Endothelial cell of umbilical vein (primary cell): ENCODE data around the gene MBNL2. TPM values are rescaled to one million over a fixed set of nuclear protein-coding genes. Genes with fewer than 3 reads are reported as not detected.

Experiments
- BruUV-seq: library from RNA; stranded (reverse); fragments of 400-500 nt; replicated peaks from 2 replicates; lab custom pipeline; 2021; lab: Mats Ljungman, UMichigan
- CTCF ChIA-PET: fragments of 300-600, 350-600 bp; sonication (Branson Sonifier 250); formaldehyde crosslinking; loops from one replicate; lab custom pipeline; 2021; ENCODE audit warnings: antibody characterized with exemption, inconsistent platforms; lab: Charles Lee
- POLR2A ChIA-PET: fragments of 300-600, 350-600 bp; sonication (Branson Sonifier 250); formaldehyde crosslinking; loops from one replicate; lab custom pipeline; 2021; ENCODE audit warnings: antibody characterized with exemption, inconsistent platforms; lab: Charles Lee
- DNase-seq: peaks from one replicate; pipeline ENCODE4 v3.0.0-alpha.2; 2011; ENCODE audit warnings: low read depth, low spot score
- FAIRE-seq: peaks from 2 replicates; lab custom pipeline; 2011; peaks lifted over from hg19 to GRCh38; lab: Jason Lieb, UNC
- H2AFZ ChIP-seq: 2 replicates; pipeline ENCODE4 v1.6.0; 2012; ENCODE audit warnings: low read depth, low read length, control low read depth, inconsistent platforms
- H3K27ac ChIP-seq: 2 replicates; pipeline ENCODE4 v1.5.1; 2011; ENCODE audit warnings: low read depth, mild to moderate bottlenecking, control low read depth, low read length, moderate library complexity; ENCODE audit not compliant: insufficient read depth
- H3K27me3 ChIP-seq, 2 experiments: 2 replicates each; pipeline versions ENCODE4 v1.6.0 to v1.6.1; 2011; ENCODE audit warnings: low read length in 2 of 2, mixed read lengths in 1 of 2; ENCODE audit not compliant: control insufficient read depth in 2 of 2, insufficient read depth in 2 of 2
- H3K36me3 ChIP-seq, 2 experiments: 2 replicates in 1 of 2; 3 replicates in 1 of 2; pipeline ENCODE4 v1.5.1; 2011; ENCODE audit warnings: low read length in 2 of 2, mild to moderate bottlenecking in 1 of 2, moderate library complexity in 1 of 2; ENCODE audit not compliant: control insufficient read depth in 2 of 2, insufficient read depth in 2 of 2; ENCODE audit errors: extremely low read depth in 1 of 2
- H3K4me1 ChIP-seq: 3 replicates; pipeline ENCODE4 v1.5.1; 2011; ENCODE audit warnings: mild to moderate bottlenecking, low read length; ENCODE audit not compliant: control insufficient read depth, insufficient read depth; ENCODE audit errors: extremely low read depth
- H3K4me2 ChIP-seq: 2 replicates; pipeline ENCODE4 v1.6.1; 2011; ENCODE audit warnings: low read length, control low read depth, mixed read lengths; ENCODE audit not compliant: insufficient read depth
- H3K4me3 ChIP-seq, 3 experiments: fragments of 200-600 bp in 1 of 3; sonication (generic), shearing (Covaris generic) in 1 of 3; replicated peaks in 1 of 3; 2 replicates each; pipeline ENCODE4 v1.5.1; 2011 to 2016; ENCODE audit warnings: control low read depth in 3 of 3, low read length in 3 of 3, mild to moderate bottlenecking in 2 of 3, inconsistent platforms in 1 of 3, low read depth in 1 of 3, moderate library complexity in 1 of 3; ENCODE audit not compliant: insufficient read depth in 1 of 3
- H3K79me2 ChIP-seq: 2 replicates; pipeline ENCODE4 v1.6.0; 2012; ENCODE audit warnings: low read length, inconsistent platforms; ENCODE audit not compliant: control insufficient read depth, insufficient read depth
- H3K9ac ChIP-seq: replicated peaks from 2 replicates; pipeline ENCODE3; 2011; ENCODE audit warnings: low read length, control low read depth; ENCODE audit not compliant: insufficient read depth; ENCODE audit errors: extremely low read depth
- H3K9me1 ChIP-seq: replicated peaks from 3 replicates; pipeline ENCODE4 v1.6.0; 2011; ENCODE audit warnings: mild to moderate bottlenecking, low read length; ENCODE audit not compliant: control insufficient read depth, insufficient read depth; ENCODE audit errors: extremely low read depth
- H3K9me3 ChIP-seq: replicated peaks from 2 replicates; pipeline ENCODE4 v1.5.1; 2012; ENCODE audit warnings: low read length, inconsistent platforms; ENCODE audit not compliant: control insufficient read depth, insufficient read depth
- H4K20me1 ChIP-seq: replicated peaks from 2 replicates; pipeline ENCODE3; 2011; ENCODE audit warnings: mild to moderate bottlenecking, low read length; ENCODE audit not compliant: control insufficient read depth, insufficient read depth; ENCODE audit errors: extremely low read depth
- CTCF ChIP-seq, 2 donors: IDR thresholded peaks; 1 replicate in 1 of 2; 2 replicates in 1 of 2; pipeline ENCODE4 v1.5.1; 2011; ENCODE audit warnings: low read length in 2 of 2, mild to moderate bottlenecking in 2 of 2, moderate library complexity in 2 of 2, control low read depth in 1 of 2, inconsistent platforms in 1 of 2, low read depth in 1 of 2; ENCODE audit not compliant: insufficient read depth in 1 of 2; ENCODE audit errors: extremely low read depth in 1 of 2
- EZH2 ChIP-seq: IDR thresholded peaks from 2 replicates; pipeline ENCODE4 v1.6.1; 2012; ENCODE audit warnings: borderline replicate concordance, low read depth, mild to moderate bottlenecking, moderate library complexity, low read length, inconsistent platforms; ENCODE audit not compliant: severe bottlenecking
- FOS ChIP-seq: IDR thresholded peaks from 2 replicates; pipeline ENCODE4 v1.6.1; 2011; ENCODE audit warnings: mild to moderate bottlenecking, low read length, moderate library complexity, borderline replicate concordance; ENCODE audit not compliant: insufficient read depth
- GATA2 ChIP-seq: IDR thresholded peaks from 2 replicates; pipeline ENCODE4 v1.7.0; 2011; ENCODE audit warnings: low read depth, mild to moderate bottlenecking, moderate library complexity, mixed read lengths, low read length; ENCODE audit not compliant: insufficient read length, insufficient read depth
- JUN ChIP-seq: IDR thresholded peaks from 2 replicates; pipeline ENCODE4 v1.6.1; 2011; ENCODE audit warnings: borderline replicate concordance, low read depth; ENCODE audit not compliant: insufficient read length, insufficient read depth
- MYC ChIP-seq: IDR thresholded peaks from one replicate; pipeline ENCODE4 v1.6.1; 2011; ENCODE audit warnings: mild to moderate bottlenecking, low read depth, low read length
- POLR2A ChIP-seq: IDR thresholded peaks from 2 replicates; pipeline ENCODE4 v1.6.1; 2012; ENCODE audit warnings: low read depth, mild to moderate bottlenecking, control low read depth, low read length
- POLR2AphosphoS5 ChIP-seq: IDR thresholded peaks from 2 replicates; pipeline ENCODE4 v1.6.1; 2012; ENCODE audit warnings: low read depth, mild to moderate bottlenecking, control low read depth, low read length, moderate library complexity; ENCODE audit not compliant: insufficient read depth
- dilution Hi-C: fragments of 300-500 bp; cut with MboI; formaldehyde crosslinking; loops from one replicate; pipeline ENCODE4 v1.15.0; 2019; ENCODE audit warnings: low sequenced_read_pairs; ENCODE audit not compliant: extremely low pct_ligation_motif_present
- intact Hi-C: fragments of 100-400 bp; cut with micrococcal nuclease; formaldehyde crosslinking; loops from one replicate; pipeline ENCODE4 v1.10.0; 2022
- polyA plus RNA-seq, 4 experiments: library from polyadenylated mRNA; depleted of rRNA in 3 of 4; stranded (reverse) in 3 of 4; unstranded in 1 of 4; fragments of >200 nt; gene quantifications; 2 replicates each; pipeline versions ENCODE4 v1.2.1 to v1.2.3, GENCODE V29; 2011 to 2012; ENCODE audit warnings: missing spikeins in 1 of 4
- total RNA-seq: library from RNA; stranded (reverse); gene quantifications from 2 replicates; pipeline ENCODE4 v1.2.3, GENCODE V29; 2021
- TF ChIP-seq, protein P1 (sequence below): IDR thresholded peaks from 2 replicates; pipeline ENCODE4 v1.6.1; 2011; ENCODE audit not compliant: insufficient read depth, insufficient read length

MBNL2 gene
- total and polyA plus RNA-seq, 2 donors (not counting 3 experiments of a cell fraction or from before 2014, with no cell fraction given): 32.9 to 76.5 TPM

DNA sequence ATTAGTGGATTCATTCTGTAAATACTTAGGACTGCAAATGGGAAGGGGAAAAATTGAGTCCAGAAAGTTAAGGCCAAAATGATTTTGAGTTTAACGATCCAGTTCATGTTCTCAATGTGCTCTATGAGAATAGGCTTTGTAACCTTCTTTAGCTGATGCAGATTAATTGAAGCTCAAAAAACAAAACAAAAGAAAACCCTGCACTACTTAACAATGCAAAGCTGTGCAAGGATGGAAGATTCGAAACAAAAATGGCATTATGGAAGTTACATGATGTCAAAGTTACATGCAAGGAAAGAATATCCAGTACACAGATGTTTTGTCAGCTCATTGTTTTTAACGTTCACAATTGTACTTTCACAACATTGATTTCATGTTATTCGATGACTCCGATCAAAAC lies 132.7 kb downstream of the MBNL2 start:
- no peak for FAIRE-seq
- Histone ChIP-seq H3K36me3 (peaks cover 5 to 19% of the 10 kb centered on the region in 2 experiments), H3K4me1 (peaks cover 2% of the 10 kb centered on the region), H3K4me2 (no peak overlapping the region), H3K79me2 (no peaks in the 10 kb centered on the region), H3K9ac (no peak overlapping the region), H2AFZ (no peak overlapping the region), H3K4me3 (no peak overlapping the region), H3K9me1 (no peaks in the 10 kb centered on the region), H3K9me3 (no peaks in the 10 kb centered on the region), H3K27me3 (no peaks in the 10 kb centered on the region), H3K27ac (no peak overlapping the region), H4K20me1 (no peaks in the 10 kb centered on the region)
- TF ChIP-seq FOS (no peak), CTCF (IDR thresholded peaks at IDR 0.05; ENCODE audit: extremely low read depth in 1 of 2, insufficient read depth in 1 of 2, low read depth in 1 of 2, low read length in 2 of 2) (no peak), POLR2A (no peak), GATA2 (no peak), POLR2AphosphoS5 (no peak), JUN (no peak), MYC (no peak), EZH2 (no peak)
- TF ChIP-seq, protein P1, sequence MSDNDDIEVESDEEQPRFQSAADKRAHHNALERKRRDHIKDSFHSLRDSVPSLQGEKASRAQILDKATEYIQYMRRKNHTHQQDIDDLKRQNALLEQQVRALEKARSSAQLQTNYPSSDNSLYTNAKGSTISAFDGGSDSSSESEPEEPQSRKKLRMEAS: no peak
- no TSS peak for BruUV-seq
- CTCF ChIA-PET: interaction anchor here (0.7 to 1.7 kb wide), 3 partner anchors 10 to 337 kb away, joined by 3 to 5 read pairs (median 4); no protein-coding TSS in a partner anchor
- intact Hi-C loops (no loop called here), dilution Hi-C loops (no loop called here)
- no peak for DNase-seq
- POLR2A ChIA-PET: no interaction called here
